WTC11 (cell line): Measurements from ENCODE around the gene SNX3. TPM values are rescaled to one million over a fixed set of nuclear protein-coding genes. Genes with fewer than 3 reads are reported as not detected.
A peak's percentile ranks its signal among the peaks of the same experiment; 100 is the strongest.

ENCODE experiments used
- ATAC-seq: fragments of 200-7000 bp; cut with Tn5 transposase; 2 replicates; pipeline ENCODE4 v1.10.0; 2021; ENCODE audit warnings: mild to moderate bottlenecking, moderate library complexity
- CTCF ChIA-PET: fragments of 300-600 bp; sonication (Branson Sonifier 250); formaldehyde crosslinking; loops from one replicate; lab custom pipeline; 2021; ENCODE audit warnings: antibody characterized with exemption; lab: Charles Lee
- POLR2A ChIA-PET: fragments of 350-600 bp; sonication (Branson Sonifier 250); formaldehyde crosslinking; loops from one replicate; lab custom pipeline; 2021; ENCODE audit warnings: antibody characterized with exemption; lab: Charles Lee
- DNase-seq: peaks from one replicate; pipeline ENCODE4 v3.0.0; 2021; ENCODE audit warnings: low spot score
- H3K27ac Mint-ChIP-seq: 2 replicates; pipeline ENCODE4 v1.8.0; 2021; ENCODE audit warnings: mixed read lengths
- H3K27me3 Mint-ChIP-seq: 2 replicates; pipeline ENCODE4 v1.8.0; 2021; ENCODE audit warnings: low read depth, mild to moderate bottlenecking, moderate library complexity, mixed read lengths
- H3K36me3 Mint-ChIP-seq: 2 replicates; pipeline ENCODE4 v1.8.0; 2021; ENCODE audit warnings: mixed read lengths
- H3K4me1 Mint-ChIP-seq: 2 replicates; pipeline ENCODE4 v1.8.0; 2022; ENCODE audit warnings: mixed read lengths
- H3K4me3 Mint-ChIP-seq: 2 replicates; pipeline ENCODE4 v1.8.0; 2021; ENCODE audit warnings: mild to moderate bottlenecking, moderate library complexity, mixed read lengths
- H3K9me3 Mint-ChIP-seq: 2 replicates; pipeline ENCODE4 v1.8.0; 2021; ENCODE audit warnings: mixed read lengths
- ESRRA ChIP-seq: sonication (generic); formaldehyde crosslinking; IDR thresholded peaks from 2 replicates; pipeline ENCODE4 v1.8.1; 2022; ENCODE audit warnings: mild to moderate bottlenecking, missing genetic modification reagents, borderline replicate concordance
- ETV6 ChIP-seq: sonication (generic); formaldehyde crosslinking; IDR thresholded peaks from 2 replicates; pipeline ENCODE4 v1.8.1; 2022; ENCODE audit warnings: mild to moderate bottlenecking, missing genetic modification reagents
- FOXJ3 ChIP-seq: sonication (generic); formaldehyde crosslinking; IDR thresholded peaks from 2 replicates; pipeline ENCODE4 v1.9.0; 2021; ENCODE audit warnings: missing genetic modification reagents, mild to moderate bottlenecking, borderline replicate concordance
- FOXK1 ChIP-seq: sonication (generic); formaldehyde crosslinking; IDR thresholded peaks from 2 replicates; pipeline ENCODE4 v1.8.0; 2022; ENCODE audit warnings: mild to moderate bottlenecking, moderate library complexity, missing genetic modification reagents
- GRHL2 ChIP-seq: fragments of 250-450 bp; sonication (Bioruptor Pico); IDR thresholded peaks from 2 replicates; pipeline ENCODE4 v1.8.0; 2022; ENCODE audit warnings: mild to moderate bottlenecking, moderate library complexity; ENCODE audit not compliant: insufficient replicate concordance, severe bottlenecking
- PRRX2 ChIP-seq: fragments of 250-450 bp; sonication (Bioruptor Pico); IDR thresholded peaks from 2 replicates; pipeline ENCODE4 v1.8.0; 2021; ENCODE audit warnings: mild to moderate bottlenecking
- ZNF232 ChIP-seq: sonication (generic); formaldehyde crosslinking; IDR thresholded peaks from 2 replicates; pipeline ENCODE4 v1.8.0; 2022; ENCODE audit warnings: mild to moderate bottlenecking, missing genetic modification reagents
- total RNA-seq: library from RNA; stranded (reverse); gene quantifications from 3 replicates; pipeline ENCODE4 v1.2.3, GENCODE V29; 2021
- TF ChIP-seq, protein P1 (sequence below): sonication (generic); formaldehyde crosslinking; IDR thresholded peaks from 2 replicates; pipeline ENCODE4 v1.8.1; 2023; ENCODE audit warnings: mild to moderate bottlenecking, missing genetic modification reagents, moderate library complexity
- TF ChIP-seq, protein P2 (sequence below): sonication (generic); formaldehyde crosslinking; IDR thresholded peaks from 2 replicates; pipeline ENCODE4 v1.8.0; 2023; ENCODE audit warnings: missing genetic modification reagents, mild to moderate bottlenecking, borderline replicate concordance
- TF ChIP-seq, protein P3 (sequence below): sonication (generic); formaldehyde crosslinking; IDR thresholded peaks from 2 replicates; pipeline ENCODE4 v1.8.0; 2023; ENCODE audit warnings: mild to moderate bottlenecking, missing genetic modification reagents
- TF ChIP-seq, protein P4 (sequence below): sonication (generic); formaldehyde crosslinking; IDR thresholded peaks from 2 replicates; pipeline ENCODE4 v1.8.1; 2022; ENCODE audit warnings: mild to moderate bottlenecking, moderate library complexity, missing genetic modification reagents
- TF ChIP-seq, protein P5 (sequence below): fragments of 250-450 bp; sonication (Bioruptor Pico); IDR thresholded peaks from 2 replicates; pipeline ENCODE4 v1.8.0; 2021; ENCODE audit warnings: mild to moderate bottlenecking

SNX3 gene
- total RNA-seq, 1 experiment from 2014 or later = 66.1 TPM

DNA sequence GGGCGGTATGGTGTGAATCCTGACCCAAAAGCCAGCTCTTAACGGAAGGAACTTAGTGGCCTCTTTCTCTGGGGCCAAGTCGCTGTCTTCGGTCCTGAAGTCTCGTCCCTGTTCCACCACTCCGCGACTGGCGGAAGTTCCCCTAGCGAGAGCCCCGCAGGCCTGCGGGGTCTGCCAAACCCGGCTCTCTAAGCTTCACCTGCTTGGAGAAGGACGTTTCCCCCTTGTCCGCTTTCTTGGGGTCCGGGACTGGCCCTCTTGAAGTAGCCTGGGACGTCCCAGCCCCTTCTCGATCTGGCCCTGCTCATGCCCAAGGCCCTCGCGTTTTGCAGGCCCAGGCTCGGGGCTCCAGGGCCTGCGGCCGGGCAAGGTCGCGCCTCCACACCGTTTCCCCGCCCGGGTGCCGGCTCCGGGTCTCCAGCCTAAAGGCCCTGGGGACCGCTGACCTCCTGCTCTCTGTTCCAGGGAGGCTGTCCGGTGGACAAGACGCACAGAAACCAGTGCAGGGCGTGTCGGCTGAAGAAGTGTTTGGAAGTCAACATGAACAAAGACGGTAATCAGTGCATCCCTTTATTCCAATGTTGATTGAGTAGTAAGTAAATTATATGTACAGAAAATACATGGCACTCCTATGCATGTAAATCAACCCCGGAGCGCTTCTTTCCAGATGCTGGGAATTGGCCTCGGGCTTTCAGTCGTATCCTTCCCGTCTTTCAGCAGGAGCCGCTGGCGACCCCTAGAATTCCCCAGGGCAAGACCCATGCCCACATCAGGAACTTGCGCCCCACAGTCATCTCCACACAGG is 86.3 kb downstream of the SNX3 start:
- ChIA-PET CTCF (interaction anchor here (0.6 to 3.2 kb wide), 23 partner anchors 9 to 363 kb away, joined by 3 to 53 read pairs (median 6); partner anchors contain the start of gene NR2E1), POLR2A (interaction anchor here (0.6 to 1.8 kb wide), 5 partner anchors 9 to 120 kb away, joined by 3 to 5 read pairs (median 4); partner anchors contain the start of genes AFG1L and NR2E1)
- DNase-seq = peak; percentile 82
- Mint-ChIP-seq H3K36me3 (0 out of 2 replicates have a peak, but pooled peaks cover 3% of the 10 kb centered on the region), H3K27me3 (peaks cover 99% of the 10 kb centered on the region), H3K4me3 (peak overlapping the region; percentile 72), H3K9me3 (no peaks in the 10 kb centered on the region), H3K27ac (no peak overlapping the region), H3K4me1 (peaks cover 60% of the 10 kb centered on the region)
- TF ChIP-seq PRRX2 (CRISPR knock-in tag) = no peak
- no peak for TF ChIP-seq FOXJ3
- TF ChIP-seq, protein P1, sequence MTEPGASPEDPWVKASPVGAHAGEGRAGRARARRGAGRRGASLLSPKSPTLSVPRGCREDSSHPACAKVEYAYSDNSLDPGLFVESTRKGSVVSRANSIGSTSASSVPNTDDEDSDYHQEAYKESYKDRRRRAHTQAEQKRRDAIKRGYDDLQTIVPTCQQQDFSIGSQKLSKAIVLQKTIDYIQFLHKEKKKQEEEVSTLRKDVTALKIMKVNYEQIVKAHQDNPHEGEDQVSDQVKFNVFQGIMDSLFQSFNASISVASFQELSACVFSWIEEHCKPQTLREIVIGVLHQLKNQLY (CRISPR knock-in tag) = no peak
- TF ChIP-seq, protein P2, sequence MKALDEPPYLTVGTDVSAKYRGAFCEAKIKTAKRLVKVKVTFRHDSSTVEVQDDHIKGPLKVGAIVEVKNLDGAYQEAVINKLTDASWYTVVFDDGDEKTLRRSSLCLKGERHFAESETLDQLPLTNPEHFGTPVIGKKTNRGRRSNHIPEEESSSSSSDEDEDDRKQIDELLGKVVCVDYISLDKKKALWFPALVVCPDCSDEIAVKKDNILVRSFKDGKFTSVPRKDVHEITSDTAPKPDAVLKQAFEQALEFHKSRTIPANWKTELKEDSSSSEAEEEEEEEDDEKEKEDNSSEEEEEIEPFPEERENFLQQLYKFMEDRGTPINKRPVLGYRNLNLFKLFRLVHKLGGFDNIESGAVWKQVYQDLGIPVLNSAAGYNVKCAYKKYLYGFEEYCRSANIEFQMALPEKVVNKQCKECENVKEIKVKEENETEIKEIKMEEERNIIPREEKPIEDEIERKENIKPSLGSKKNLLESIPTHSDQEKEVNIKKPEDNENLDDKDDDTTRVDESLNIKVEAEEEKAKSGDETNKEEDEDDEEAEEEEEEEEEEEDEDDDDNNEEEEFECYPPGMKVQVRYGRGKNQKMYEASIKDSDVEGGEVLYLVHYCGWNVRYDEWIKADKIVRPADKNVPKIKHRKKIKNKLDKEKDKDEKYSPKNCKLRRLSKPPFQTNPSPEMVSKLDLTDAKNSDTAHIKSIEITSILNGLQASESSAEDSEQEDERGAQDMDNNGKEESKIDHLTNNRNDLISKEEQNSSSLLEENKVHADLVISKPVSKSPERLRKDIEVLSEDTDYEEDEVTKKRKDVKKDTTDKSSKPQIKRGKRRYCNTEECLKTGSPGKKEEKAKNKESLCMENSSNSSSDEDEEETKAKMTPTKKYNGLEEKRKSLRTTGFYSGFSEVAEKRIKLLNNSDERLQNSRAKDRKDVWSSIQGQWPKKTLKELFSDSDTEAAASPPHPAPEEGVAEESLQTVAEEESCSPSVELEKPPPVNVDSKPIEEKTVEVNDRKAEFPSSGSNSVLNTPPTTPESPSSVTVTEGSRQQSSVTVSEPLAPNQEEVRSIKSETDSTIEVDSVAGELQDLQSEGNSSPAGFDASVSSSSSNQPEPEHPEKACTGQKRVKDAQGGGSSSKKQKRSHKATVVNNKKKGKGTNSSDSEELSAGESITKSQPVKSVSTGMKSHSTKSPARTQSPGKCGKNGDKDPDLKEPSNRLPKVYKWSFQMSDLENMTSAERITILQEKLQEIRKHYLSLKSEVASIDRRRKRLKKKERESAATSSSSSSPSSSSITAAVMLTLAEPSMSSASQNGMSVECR = no peak
- TF ChIP-seq ETV6 = 0 out of 2 replicates have a peak, but pooled peaks have one; percentile 34
- TF ChIP-seq ESRRA (CRISPR knock-in tag) = 0 out of 2 replicates have a peak, but pooled peaks have one; percentile 46
- peak; percentile 71; the same call in 1 of the 2 replicates for TF ChIP-seq ZNF232
- no peak for TF ChIP-seq GRHL2 (CRISPR knock-in tag)
- TF ChIP-seq, protein P3, sequence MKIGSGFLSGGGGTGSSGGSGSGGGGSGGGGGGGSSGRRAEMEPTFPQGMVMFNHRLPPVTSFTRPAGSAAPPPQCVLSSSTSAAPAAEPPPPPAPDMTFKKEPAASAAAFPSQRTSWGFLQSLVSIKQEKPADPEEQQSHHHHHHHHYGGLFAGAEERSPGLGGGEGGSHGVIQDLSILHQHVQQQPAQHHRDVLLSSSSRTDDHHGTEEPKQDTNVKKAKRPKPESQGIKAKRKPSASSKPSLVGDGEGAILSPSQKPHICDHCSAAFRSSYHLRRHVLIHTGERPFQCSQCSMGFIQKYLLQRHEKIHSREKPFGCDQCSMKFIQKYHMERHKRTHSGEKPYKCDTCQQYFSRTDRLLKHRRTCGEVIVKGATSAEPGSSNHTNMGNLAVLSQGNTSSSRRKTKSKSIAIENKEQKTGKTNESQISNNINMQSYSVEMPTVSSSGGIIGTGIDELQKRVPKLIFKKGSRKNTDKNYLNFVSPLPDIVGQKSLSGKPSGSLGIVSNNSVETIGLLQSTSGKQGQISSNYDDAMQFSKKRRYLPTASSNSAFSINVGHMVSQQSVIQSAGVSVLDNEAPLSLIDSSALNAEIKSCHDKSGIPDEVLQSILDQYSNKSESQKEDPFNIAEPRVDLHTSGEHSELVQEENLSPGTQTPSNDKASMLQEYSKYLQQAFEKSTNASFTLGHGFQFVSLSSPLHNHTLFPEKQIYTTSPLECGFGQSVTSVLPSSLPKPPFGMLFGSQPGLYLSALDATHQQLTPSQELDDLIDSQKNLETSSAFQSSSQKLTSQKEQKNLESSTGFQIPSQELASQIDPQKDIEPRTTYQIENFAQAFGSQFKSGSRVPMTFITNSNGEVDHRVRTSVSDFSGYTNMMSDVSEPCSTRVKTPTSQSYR = no peak
- TF ChIP-seq, protein P4, sequence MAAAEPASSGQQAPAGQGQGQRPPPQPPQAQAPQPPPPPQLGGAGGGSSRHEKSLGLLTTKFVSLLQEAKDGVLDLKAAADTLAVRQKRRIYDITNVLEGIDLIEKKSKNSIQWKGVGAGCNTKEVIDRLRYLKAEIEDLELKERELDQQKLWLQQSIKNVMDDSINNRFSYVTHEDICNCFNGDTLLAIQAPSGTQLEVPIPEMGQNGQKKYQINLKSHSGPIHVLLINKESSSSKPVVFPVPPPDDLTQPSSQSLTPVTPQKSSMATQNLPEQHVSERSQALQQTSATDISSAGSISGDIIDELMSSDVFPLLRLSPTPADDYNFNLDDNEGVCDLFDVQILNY (CRISPR knock-in tag) = no peak
- TF ChIP-seq, all 79 proteins: peak for 3
- peak; percentile 53 for ATAC-seq

DNA sequence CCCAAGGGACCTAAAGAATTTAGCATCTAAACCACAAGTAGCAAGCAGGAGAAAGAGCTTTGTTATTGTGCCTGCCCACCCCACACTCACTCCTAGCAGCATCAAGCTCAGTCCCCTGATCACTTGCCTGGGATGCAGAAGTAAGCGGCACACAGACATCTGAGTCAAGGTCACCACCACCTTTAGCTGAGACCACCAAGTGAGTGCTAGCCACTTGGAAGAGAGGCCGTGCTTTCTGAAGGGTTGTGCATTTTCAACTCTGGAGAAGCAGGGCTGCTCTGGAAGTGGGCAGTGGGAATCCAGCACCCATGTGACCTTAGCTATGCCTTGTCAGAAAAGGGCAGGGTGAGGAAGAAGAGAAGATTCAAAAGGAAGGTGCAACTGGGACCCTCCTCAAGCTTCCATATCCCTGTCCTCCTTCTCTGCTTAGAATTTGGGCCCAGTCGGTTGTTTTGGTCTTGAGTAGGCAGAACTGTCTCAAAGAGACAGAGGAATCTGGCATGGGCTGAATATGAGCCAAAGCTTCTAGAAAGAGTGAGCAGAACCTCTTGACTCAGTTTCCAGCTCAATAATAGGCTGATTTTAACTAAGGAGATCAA is 88.8 kb downstream of the SNX3 start:
- no peaks in the 10 kb centered on the region for H3K9me3 Mint-ChIP-seq

More for the DNA sequence above, 88.8 kb downstream of the SNX3 start:
- TF ChIP-seq FOXK1 (CRISPR knock-in tag) = no peak
- TF ChIP-seq, protein P5, sequence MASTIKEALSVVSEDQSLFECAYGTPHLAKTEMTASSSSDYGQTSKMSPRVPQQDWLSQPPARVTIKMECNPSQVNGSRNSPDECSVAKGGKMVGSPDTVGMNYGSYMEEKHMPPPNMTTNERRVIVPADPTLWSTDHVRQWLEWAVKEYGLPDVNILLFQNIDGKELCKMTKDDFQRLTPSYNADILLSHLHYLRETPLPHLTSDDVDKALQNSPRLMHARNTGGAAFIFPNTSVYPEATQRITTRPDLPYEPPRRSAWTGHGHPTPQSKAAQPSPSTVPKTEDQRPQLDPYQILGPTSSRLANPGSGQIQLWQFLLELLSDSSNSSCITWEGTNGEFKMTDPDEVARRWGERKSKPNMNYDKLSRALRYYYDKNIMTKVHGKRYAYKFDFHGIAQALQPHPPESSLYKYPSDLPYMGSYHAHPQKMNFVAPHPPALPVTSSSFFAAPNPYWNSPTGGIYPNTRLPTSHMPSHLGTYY = no peak
- Mint-ChIP-seq H3K27me3 (peaks cover 100% of the 10 kb centered on the region), H3K4me3 (no peak overlapping the region), H3K4me1 (peaks cover 58% of the 10 kb centered on the region), H3K36me3 (0 out of 2 replicates have a peak, but pooled peaks cover 6% of the 10 kb centered on the region), H3K27ac (no peak overlapping the region)
- ChIA-PET POLR2A (no interaction called here), CTCF (interaction anchor here (0.8 kb wide), 1 partner anchor 59 kb away, joined by 3 read pairs; no protein-coding TSS in a partner anchor)
- ATAC-seq (no peak), DNase-seq (no peak)
